Activated CD4-positive, alpha-beta T cell treated with anti-CD3 and anti-CD28 coated beads for 48 hours (primary cell): ENCODE data around the gene USP9X.
"Not testable (repeated sequence)": the region's sequence is repeated elsewhere in the genome, so short reads cannot be mapped to it uniquely, and the experiment has no call there.

Experiments
- DNase-seq: peaks from one replicate; pipeline ENCODE4 v3.0.0-alpha.2; 2020

USP9X gene

DNA sequence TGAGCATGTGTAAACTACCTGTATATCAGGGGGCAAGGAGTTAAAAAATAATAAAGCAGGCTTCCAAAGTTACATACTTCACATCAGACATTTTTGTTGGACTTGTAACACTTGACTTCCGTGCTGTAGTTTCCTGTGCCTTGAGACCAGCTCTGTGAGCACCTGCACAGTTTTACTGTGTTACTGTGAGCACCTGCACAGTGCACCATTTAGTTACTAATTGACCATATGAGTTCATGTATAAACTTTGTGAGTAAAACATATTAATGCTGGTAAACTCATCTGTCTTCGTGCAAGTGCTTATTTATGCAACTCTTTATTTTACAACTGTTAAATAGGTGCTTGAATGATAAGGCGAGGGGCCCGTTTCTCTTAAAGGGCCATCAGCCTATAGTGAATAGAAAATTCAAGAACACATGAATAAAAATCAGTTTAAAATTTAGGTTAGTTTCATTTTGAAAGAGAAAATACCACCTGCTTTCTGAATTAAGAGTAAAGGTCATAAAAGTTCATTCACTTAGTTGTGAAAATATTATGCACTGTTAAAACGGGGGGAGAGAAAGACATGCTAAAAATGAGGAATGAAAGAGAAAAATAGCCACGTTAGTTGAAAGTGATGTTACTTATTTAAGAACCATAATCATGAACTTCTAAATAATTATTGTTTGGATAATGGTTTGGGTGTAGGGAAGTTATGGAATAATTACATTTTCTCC, 42.4 kb downstream of the USP9X start:
- no peak for DNase-seq

DNA sequence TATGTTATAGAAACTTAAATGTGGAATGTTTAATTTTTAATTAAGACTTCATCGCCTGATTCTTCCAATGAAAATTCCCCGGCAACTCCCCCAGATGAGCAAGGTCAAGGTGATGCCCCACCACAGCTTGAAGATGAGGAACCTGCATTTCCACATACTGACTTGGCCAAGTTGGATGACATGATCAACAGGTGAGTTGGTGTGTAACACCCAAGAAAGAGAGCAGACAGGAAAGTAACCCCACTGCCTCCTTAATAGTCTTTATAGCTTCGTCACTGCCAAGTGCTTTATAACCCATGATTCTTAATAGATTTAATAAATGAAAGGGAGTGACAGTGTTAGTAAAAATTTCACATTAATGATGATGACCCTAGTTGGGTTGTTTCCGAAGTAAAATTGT, 43.7 kb downstream of the USP9X start:
- no peak for DNase-seq

DNA sequence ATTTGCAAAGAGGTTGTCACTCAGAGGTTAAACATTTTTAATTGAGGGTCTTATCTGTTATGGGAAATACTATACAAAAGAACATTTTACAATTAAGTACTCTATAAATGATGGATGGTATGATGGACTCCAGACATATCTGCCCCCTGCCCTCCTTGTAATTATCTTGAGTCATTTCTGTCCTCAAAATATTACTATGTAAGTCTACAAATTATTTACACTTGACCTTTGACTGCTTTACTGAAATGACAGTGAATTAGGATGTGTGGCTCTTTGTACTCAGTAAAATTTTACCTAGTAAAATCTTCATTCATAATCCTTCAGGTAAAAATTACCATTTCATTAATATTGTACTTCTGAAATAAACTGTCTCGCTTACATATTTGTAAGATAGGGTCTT, 46.5 kb downstream of the USP9X start:
- no peak for DNase-seq

DNA sequence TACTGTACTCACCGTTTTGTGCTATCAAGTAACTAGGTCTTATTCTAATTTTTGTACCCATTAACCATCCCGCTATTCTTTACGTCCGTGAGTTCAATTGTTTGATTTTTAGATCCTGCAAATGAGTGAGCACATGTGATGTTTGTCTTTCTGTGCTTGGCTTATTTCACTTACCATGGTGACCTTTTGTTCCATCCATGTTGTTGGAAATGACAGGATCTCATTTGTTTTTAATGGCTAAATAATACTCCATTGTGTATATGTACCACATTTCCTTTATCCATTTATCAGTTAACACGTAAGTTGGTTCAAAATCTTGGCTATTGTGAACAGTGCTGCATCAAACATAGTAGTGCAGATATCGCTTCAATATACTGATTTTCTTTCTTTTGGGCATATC, 48.3 kb downstream of the USP9X start:
- DNase-seq: no peak

DNA sequence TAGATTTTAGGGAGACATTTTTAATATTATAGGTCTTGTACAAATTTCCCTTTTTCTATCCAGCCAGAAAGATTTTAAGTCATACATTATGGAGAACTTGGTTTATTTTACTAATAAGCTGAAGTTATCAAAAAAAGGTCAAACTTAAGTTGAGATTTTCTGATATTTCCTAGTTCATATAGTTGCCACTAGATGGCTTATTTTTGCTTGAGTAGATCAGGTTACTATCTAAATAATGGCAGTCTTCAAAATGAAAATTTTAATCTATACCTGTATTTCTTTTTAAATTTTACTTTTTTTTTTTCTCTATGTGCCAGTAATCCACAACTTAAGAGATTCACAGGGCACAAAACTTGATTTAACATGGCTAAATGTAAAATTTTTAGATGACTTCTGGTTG, 52.3 kb downstream of the USP9X start:
- DNase-seq: no peak

DNA sequence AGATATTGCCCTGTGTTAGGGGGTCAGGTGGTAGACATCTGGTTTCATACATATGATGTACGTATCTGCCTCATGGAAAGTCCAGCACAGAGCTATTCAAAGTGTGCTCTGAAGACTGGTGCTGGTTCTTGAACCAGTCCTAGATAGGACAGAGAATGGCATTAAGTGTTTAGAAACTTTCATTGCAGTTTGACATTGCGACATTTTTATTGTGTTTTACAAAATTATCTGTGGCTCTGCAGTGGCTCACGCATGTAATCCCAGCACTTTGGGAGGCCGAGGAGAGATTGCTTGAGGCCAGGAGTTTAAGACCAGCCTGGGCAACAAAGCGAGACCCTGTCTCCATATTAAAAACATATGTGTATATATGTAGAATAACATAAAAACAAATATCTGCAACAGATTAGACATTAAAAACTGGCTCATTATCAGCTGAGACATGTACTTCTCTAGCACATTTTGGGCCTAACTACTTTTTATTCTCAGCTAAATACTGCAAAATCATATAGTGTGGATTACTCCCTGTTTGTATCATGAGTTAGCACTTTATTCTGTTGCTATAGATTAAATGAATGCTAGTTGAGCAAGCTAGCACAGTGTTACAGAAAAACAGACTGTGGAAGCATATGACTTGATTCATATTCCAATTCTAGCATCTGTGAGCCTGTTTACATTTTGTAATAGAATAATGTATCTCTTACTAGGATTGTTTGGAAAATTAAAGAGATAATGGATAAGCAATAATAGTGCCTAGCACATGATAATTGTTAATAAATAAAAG, 57.1 kb downstream of the USP9X start:
- DNase-seq: no peak

DNA sequence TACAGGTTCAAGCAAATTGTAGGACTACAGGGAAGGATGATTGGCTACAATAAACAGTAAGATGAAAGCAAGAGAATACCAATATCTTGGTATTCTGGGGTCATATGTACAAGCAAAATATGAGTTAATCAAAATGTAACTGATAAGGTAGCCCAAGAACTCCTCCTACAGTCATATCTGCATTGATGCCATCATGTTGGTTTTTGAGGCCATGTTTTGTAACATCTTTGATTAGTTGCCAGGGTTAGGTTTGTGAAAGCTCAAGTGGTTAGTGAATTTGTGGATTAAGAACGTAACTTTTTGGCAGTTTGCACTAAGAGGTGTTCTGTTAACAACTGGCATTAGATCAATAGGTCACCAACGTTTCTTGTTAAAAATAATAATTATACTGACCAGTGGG, 59.6 kb downstream of the USP9X start:
- no peak for DNase-seq

DNA sequence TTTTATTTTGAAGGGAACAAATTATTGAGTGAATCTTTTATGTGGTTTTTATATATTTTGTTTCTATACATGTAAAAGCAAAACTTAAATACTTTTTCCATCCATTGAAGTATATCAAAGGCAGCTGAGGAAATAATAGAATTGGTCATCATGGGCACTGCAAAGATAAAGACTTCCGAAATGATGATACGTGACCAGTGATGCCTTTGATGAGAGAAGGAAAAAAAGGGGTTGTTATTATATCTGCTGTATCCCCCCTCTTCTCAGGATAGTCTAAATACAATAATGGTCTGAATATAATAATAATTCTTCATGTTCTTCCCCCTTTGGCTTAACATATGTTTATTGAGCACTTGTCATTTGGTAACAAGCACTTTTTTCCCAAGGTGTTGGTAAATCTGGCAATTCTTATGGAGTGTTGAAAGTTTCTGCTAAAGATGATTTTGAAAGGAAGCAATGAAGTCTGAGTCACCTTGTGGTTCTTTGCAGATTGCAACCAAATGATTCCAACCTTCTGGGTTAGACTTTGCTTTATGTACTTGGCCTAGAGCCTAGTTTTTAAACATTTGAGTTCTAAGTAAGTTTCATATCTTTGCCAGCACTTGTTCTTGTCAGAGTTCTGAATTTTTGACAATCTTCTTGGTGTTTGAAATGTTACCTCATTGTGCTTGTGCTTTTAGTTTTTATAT, 60.8 kb downstream of the USP9X start:
- DNase-seq: no peak

DNA sequence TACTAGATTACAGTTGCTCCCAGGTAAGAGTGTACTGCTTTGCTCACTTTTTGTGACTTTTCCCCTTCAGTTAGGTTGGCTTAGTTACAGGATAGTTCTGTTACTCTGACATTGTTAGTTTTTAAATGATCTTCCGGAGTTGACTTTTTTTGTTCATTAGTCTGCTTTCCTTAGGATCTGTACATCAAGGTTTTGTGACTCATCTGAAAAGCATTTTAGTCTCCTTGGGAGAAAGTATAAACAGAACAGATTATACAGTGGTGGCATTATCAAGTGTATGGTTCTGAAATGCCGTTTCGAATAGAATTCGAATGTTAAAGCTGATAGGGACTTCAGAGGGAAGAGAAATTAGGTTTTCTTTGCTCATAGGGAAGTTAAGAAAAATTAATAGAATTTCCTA, 63.3 kb downstream of the USP9X start:
- no peak for DNase-seq

DNA sequence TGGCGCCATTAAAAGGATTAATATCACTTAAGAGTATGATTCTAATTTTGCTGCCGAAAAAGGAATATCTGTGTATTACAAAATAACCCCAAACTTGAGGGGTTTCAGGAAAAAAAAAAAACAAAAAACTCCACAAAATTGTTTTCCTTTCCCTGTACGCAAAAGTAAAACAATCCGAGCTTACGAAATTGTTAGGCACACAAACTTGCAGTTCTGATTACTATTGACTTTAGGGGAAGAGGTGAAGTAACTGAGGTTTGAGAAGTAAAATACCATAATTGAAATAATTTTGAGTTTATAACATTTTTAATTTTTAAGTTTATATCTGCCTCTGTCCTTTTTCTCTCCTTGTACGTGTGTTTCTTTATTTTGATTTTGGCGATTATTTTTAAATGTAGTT, 64.8 kb downstream of the USP9X start:
- DNase-seq: no peak

DNA sequence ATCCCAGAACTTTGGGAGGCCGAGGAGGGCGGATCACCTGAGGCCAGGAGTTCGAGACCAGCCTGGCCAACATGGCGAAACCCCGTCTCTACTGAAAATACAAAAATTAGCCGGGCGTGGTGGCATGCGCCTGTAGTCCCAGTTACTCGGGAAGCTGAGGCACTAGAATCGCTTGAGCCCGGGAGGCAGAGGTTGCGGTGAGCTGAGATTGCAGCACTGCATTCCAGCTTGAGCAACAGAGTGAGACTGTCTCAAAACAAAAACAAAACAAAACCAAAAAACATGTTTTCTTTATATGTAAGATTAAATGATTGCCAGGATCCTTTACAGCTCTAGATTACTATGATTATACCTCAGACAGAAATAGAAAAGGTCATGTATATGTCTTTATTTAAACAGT, 66.5 kb downstream of the USP9X start:
- DNase-seq: not testable (repeated sequence)

DNA sequence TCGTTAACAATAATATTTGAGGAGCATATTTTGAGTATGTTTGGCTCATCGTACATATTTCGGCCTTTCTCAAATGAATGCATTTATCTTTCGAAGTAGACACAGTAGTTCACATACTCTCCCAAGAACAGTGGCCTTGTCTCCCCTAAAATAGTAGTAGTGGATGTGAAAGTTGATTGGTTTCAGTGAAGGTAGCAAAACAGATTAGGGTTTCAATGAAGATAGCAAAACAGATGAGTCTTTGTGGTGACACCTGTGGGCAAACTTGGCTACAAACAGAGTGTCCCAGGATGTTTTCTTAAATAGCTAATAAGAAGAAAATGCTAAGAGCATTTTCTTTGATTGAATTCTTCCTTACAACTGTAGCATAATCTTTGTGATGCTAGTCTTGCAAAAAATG, 67.0 kb downstream of the USP9X start:
- DNase-seq: no peak

DNA sequence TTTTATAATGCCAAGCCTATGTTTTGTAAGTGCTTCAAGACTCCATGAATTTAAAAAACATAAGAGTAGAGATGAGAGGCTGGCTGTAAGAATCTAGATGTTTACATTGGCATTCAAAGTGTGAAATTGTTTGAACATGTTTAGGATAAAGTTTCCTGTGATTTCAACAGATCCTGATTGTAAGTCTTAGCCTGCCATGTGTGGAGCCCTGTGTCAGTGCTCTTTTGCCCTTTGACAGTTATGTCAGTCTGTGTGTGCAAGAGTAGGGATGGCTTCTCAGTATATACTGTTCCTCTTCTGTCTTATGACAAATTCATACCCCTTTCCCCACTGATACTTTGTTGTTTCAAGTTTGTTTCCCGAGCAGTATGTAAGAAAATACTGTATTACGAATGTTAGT, 68.2 kb downstream of the USP9X start:
- no peak for DNase-seq

DNA sequence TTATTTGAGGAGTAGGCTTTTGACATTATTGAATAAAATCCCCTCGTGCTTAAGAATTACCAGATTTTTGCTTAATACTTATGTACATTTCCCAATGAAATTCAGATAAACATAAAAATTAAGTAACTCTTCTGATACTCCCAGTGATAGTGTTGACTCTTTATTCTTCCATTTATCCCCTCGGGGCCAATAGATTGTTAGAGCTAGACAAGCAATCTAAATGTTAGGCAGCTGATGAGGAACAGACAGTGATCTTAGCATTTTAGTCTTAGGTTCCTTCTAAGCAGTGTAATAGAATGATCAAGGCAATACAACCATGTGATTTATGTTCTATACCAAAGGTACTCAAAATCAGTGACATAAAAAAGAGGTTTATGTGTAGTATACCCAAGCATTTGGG, 68.7 kb downstream of the USP9X start:
- DNase-seq: no peak

DNA sequence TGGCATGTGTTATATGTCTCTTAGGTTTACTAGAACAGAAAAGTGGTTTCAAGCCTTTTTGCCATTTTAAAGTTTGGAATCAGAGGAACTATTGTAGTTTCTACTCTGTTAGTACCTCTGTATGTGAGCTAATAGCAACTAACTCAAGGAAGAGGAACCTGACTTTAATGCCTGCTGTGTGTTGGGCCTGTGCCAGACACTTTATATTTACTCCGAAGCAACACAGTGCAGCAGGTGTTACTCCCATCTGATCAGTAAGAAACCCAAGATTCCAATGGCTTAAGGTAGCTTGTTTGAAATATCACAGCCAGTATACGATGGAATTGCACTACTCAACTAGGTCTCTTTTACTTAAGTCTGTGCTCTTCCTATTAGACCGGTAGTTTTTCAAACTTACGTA, 79.2 kb downstream of the USP9X start:
- DNase-seq: no peak

DNA sequence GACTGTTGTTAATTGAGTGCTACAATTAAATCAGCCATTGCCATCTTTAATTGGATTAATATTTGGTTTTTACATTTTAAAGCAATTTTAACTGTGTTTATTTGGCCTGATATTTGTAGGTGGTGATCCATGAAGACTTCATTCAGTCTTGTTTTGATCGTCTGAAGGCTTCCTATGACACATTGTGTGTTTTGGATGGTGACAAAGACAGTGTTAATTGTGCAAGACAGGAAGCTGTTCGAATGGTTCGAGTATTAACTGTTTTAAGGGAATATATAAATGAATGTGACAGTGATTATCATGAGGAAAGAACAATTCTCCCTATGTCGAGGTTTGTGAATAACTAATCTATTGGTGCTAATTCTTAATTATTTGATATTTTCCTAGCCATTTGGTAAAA, 82.6 kb downstream of the USP9X start:
- no peak for DNase-seq

DNA sequence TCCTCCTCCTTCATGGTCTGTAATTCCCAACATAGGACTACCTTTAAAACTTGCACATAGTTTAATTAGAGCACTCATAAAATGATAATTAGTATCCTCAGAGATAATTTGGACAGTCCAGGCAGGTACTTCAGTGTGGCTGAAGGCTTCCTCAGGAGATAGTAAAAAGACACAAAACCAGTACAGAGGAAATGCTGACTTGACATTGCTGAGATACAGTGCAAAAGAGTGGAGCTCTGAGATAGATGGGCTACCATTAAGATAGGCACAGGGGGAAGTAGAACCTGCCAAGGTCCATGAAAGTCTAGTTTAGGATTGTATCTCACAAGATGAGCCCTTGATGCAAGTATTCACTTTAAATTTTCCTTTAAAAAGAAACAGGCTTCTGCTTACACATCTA, 91.0 kb downstream of the USP9X start:
- DNase-seq: no peak

DNA sequence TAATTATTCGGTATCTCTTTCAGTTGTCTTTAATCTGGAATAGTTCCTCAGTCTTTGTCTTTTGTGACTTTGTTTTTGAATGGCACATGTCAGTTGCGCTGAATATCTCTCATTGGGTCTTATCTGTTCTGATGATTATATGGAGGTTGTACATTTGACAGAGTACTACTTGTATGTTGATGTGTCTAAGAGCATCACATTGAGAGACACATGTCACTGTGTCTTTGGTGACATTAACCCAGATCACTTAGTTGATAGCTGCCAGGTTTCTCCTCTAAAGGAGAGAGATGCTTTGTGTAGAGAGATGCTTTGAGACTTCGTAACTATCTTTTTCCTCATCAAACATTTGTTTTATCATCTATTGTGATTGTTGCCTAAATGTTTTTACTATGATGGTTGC, 92.1 kb downstream of the USP9X start:
- DNase-seq: no peak

DNA sequence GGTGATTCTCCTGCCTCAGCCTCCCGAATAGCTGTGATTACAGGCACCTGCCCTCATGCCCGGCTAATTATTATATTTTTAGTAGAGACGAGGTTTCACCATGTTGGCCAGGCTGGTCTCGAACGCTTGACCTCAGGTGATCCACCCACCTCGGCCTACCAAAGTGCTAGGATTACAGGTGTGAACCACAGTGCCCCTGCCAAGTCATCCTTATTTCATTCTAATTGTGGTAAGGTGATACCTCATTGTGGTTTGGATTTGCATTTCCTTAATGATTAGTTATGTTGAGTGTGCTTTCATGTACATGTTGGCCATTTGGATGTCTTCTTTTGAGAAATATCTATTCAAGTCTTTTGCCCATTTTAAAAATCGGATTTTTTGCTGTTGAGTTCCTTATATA, 93.0 kb downstream of the USP9X start:
- peak; percentile 2 for DNase-seq

DNA sequence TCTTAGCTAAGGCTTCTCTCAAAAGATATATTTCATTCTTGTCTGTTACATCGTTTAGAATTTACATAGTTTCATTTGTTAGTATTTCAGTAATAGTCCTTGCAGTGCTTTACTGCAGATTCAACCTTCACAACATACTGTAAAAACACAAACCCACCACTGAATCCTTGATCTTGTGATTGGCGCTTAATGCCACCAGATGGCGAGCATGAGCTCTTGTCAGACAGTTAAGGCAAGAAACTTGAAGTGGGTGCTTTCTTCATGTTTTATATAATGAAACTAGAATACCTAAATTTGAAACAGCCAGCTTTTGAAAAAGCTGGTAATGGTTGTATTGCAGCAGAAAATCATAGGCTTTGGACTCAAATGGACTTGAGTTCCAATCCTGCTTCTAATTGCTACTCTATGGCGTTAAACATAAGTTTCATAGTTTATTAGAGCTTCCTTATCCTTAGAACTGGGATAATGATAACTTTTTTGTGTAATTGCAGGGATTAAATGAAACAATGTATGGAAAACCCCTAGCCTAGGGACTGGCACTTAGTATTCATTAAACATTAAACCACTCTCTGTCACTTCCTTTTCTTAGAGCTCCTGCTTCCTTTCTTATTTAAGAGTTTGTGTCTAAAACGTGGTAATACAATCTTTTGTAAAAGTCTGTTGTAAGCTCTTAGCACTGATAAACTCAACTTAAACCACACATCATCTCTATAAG, 95.1 kb downstream of the USP9X start:
- peak; percentile 53 for DNase-seq

DNA sequence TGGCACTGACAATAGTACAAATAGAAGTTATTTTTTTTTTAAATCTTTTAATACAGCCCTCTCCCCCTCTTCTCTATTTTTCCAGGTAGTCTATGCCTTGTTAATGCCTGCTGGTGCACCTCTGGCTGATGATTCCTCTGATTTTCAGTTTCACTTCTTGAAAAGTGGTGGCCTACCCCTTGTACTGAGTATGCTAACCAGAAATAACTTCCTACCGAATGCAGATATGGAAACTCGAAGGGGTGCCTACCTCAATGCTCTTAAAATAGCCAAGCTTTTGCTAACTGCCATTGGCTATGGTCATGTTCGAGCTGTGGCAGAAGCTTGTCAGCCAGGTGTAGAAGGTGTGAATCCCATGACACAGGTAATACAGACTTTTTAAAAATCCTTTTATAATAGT, 99.1 kb downstream of the USP9X start:
- no peak for DNase-seq

DNA sequence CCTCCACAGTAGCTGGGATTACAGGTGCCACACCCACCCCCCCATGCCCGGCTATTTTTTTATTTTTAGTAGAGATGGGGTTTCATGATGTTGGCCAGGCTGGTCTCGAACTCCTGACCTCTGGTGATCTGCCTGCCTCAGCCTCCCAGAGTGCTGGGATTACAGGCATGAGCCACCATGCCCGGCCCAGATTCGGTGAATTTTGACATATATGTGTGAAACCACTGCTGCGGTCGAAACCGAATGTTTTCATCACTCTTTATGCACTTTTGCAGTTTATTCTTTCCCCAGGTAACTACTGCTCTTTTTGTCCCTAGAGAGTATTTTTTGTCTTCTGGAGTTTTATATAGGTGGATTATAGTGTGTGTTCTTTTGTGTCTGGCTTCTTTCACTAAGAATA, 101.7 kb downstream of the USP9X start:
- not testable (repeated sequence) for DNase-seq

DNA sequence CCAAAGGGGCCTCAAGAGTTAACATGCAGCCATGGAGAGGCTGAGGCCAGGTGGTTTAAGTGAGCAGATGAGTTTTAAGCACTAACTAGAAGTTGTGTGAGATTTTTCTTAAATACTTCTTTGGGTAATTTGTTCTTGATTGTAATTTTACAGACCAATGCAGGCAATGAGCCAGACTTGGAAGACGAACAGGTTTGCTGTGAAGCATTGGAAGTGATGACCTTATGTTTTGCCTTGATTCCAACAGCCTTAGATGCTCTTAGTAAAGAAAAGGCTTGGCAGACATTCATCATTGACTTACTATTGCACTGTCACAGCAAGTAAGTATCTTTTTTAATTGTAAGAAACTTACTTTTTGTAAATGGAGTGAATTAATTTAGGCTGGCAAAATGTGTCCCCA, 103.9 kb downstream of the USP9X start:
- no peak for DNase-seq

DNA sequence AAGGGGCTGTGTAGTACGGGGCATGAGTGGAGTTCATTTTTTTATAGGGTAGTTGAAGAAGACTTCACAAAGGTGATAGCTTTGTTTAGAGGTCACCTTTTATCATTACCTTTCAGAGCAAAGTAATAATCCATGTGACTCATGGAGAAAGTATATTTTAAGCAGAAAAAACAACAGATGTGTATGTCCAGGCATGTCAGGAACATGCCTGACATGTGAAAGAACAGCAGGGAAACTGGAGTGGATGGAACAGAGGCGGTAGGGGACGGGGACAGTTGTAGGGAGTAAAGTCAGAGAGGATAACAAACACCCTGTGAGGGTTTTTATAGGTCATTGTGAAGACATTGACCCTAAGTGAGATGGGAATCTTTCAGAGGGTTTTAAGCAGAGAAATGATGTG, 107.6 kb downstream of the USP9X start:
- DNase-seq: no peak
